C4-2B (cell line): ENCODE results near the gene SMOC2.

Experiments used
- ZFX ChIP-seq: fragments of 450-650 bp; IDR thresholded peaks from 2 replicates; pipeline ENCODE4 v1.6.1; 2017
- TF ChIP-seq, protein P1 (sequence below): fragments of 450-650 bp; conservative IDR thresholded peaks from 2 replicates; pipeline ENCODE4 v1.5.1; 2017; ENCODE audit warnings: mild to moderate bottlenecking

DNA sequence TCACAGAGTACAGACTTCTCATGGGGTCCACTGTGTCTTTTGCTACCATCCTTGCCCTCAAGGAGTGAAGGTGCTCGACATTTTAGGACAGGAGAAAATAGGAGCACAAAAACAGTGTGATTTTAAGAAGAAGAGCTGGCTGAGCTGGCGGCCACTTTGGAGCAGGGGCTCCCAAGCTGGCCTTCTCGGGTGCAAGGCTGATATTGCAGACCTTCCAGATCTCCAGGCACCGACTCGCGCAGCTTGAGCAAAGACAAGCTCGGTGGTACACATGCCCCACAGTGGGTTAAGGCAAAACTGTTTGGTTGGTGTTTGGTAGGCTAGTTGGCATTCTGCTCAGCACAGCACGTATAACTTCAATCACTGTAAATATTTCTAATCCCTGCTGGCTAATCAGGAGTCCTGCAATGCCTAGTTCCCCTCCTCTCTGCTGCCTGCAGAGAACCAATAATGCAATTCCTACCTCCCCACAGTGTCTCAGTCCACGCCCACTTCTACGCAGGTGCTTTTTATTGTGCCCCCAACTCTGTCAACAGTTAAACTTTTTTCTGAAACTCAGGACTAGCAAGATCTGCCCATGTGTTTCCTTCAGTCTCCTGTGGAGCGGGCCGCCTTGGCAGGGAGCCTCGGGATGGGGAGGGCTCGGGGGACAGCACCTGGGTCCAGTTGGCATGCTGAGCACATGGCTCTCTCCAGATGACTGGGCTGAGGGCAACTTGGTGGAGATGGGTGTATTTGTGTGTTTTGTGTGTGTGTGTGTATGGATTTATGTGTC lies 12.7 kb upstream of the SMOC2 start:
- TF ChIP-seq, protein P1, sequence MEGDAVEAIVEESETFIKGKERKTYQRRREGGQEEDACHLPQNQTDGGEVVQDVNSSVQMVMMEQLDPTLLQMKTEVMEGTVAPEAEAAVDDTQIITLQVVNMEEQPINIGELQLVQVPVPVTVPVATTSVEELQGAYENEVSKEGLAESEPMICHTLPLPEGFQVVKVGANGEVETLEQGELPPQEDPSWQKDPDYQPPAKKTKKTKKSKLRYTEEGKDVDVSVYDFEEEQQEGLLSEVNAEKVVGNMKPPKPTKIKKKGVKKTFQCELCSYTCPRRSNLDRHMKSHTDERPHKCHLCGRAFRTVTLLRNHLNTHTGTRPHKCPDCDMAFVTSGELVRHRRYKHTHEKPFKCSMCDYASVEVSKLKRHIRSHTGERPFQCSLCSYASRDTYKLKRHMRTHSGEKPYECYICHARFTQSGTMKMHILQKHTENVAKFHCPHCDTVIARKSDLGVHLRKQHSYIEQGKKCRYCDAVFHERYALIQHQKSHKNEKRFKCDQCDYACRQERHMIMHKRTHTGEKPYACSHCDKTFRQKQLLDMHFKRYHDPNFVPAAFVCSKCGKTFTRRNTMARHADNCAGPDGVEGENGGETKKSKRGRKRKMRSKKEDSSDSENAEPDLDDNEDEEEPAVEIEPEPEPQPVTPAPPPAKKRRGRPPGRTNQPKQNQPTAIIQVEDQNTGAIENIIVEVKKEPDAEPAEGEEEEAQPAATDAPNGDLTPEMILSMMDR = no peak
- no peak for TF ChIP-seq ZFX
